Gastroesophageal sphincter (tissue), 3 donors: ENCODE results near the gene ANAPC2.

ENCODE experiments used
- POLR2A ChIP-seq, 2 donors: fragments of 450-650 bp; IDR thresholded peaks; one replicate each; pipeline ENCODE4 v1.6.1; 2017; ENCODE audit warnings: antibody characterized with exemption in 2 of 2, mild to moderate bottlenecking in 2 of 2, moderate library complexity in 1 of 2
- TF ChIP-seq, protein P1 (sequence below), 4 experiments: fragments of 200-600 bp in 2 of 4; fragments of 450-650 bp in 2 of 4; sonication (generic) in 1 of 4; IDR thresholded peaks; one replicate each; pipeline ENCODE4 v1.5.1; 2017 to 2019; ENCODE audit warnings: antibody characterized with exemption in 4 of 4, mild to moderate bottlenecking in 2 of 4, moderate library complexity in 2 of 4

DNA sequence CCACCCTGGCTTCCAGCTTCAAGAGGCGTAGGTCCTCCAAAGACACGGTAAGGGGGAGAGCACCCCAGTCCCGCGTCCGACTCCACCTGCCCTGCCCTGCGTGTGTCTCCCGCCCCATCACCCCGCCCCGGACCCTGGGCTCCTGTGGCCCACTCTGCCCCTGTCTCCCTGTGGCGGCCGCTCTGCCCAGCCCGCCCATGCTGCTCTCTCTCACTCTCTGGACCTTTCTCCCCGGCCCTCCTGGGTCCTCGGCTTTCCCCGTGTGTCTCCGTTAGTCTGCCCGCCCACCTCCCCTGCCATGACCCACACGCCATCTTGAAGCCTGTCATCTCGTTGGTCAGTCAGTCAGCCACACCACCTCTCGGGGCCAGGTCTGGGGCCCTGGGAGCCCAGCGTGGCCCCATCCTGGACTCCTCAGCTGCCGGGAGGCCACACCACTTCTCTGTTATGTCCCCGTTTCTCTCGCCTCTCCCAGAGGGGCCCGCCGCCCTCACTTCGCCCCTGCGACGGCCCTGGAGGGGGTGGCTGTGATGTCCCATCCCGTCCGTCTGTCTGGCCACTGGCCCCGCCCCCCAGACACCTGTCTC is 23.0 kb downstream of the ANAPC2 start:
- no peak for TF ChIP-seq POLR2A (IDR thresholded peaks at IDR 0.05)
- TF ChIP-seq, protein P1, sequence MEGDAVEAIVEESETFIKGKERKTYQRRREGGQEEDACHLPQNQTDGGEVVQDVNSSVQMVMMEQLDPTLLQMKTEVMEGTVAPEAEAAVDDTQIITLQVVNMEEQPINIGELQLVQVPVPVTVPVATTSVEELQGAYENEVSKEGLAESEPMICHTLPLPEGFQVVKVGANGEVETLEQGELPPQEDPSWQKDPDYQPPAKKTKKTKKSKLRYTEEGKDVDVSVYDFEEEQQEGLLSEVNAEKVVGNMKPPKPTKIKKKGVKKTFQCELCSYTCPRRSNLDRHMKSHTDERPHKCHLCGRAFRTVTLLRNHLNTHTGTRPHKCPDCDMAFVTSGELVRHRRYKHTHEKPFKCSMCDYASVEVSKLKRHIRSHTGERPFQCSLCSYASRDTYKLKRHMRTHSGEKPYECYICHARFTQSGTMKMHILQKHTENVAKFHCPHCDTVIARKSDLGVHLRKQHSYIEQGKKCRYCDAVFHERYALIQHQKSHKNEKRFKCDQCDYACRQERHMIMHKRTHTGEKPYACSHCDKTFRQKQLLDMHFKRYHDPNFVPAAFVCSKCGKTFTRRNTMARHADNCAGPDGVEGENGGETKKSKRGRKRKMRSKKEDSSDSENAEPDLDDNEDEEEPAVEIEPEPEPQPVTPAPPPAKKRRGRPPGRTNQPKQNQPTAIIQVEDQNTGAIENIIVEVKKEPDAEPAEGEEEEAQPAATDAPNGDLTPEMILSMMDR (IDR thresholded peaks at IDR 0.05) = no peak
